ENCODE measurements around the gene MARS1.

The MARS1 gene

GRCh38 chr12:57469296-57470164 lies 18.3 kb upstream of the MARS1 start:
- Histone ChIP-seq H2AFZ (ENCODE audit: low read depth) (no peak overlapping the region), H3K4me2 (no peak overlapping the region), H4K20me1 (ENCODE audit: insufficient read depth) (no peaks in the 10 kb centered on the region), H3K27ac (no peak overlapping the region), H3K36me3 (ENCODE audit: insufficient read depth) (no peaks in the 10 kb centered on the region), H3K9ac (no peak overlapping the region), H3K4me3 (IDR thresholded peaks at IDR 0.05; ENCODE audit: insufficient read depth, low read depth, low read length) (no peak overlapping the region), H3K79me2 (ENCODE audit: insufficient read depth, low read depth) (no peaks in the 10 kb centered on the region), H3K4me1 (ENCODE audit: low read depth, poor library complexity, severe bottlenecking) (no peaks in the 10 kb centered on the region), H3K27me3 (ENCODE audit: insufficient read depth, low read depth) (peaks cover 100% of the 10 kb centered on the region)
- TF ChIP-seq CTCF (conservative IDR thresholded peaks at IDR 0.05; ENCODE audit: low read depth, low read length): no peak

GRCh38 chr12:57470286-57470969 lies 17.4 kb upstream of the MARS1 start:
- Histone ChIP-seq H3K4me2 (no peak overlapping the region), H3K79me2 (ENCODE audit: insufficient read depth, low read depth) (no peaks in the 10 kb centered on the region), H4K20me1 (ENCODE audit: insufficient read depth) (no peaks in the 10 kb centered on the region), H3K27ac (no peak overlapping the region), H3K4me3 (IDR thresholded peaks at IDR 0.05; ENCODE audit: insufficient read depth, low read depth, low read length) (no peak overlapping the region), H3K9ac (no peak overlapping the region), H3K36me3 (ENCODE audit: insufficient read depth) (no peaks in the 10 kb centered on the region), H3K27me3 (ENCODE audit: insufficient read depth, low read depth) (peaks cover 91% of the 10 kb centered on the region), H2AFZ (ENCODE audit: low read depth) (no peak overlapping the region), H3K4me1 (ENCODE audit: low read depth, poor library complexity, severe bottlenecking) (no peaks in the 10 kb centered on the region)
- no peak for TF ChIP-seq CTCF (conservative IDR thresholded peaks at IDR 0.05; ENCODE audit: low read depth, low read length)

GRCh38 chr12:57470970-57471656 lies 16.8 kb upstream of the MARS1 start:
- H3K4me1 ChIP-seq (ENCODE audit: low read depth, poor library complexity, severe bottlenecking): no peaks in the 10 kb centered on the region
- H3K27me3 ChIP-seq (ENCODE audit: insufficient read depth, low read depth): peaks cover 84% of the 10 kb centered on the region
- TF ChIP-seq CTCF (conservative IDR thresholded peaks at IDR 0.05; ENCODE audit: low read depth, low read length): no peak
- no peak overlapping the region for H3K4me2 ChIP-seq
- H3K27ac ChIP-seq: no peak overlapping the region
- no peaks in the 10 kb centered on the region for H4K20me1 ChIP-seq (ENCODE audit: insufficient read depth)
- no peak overlapping the region for H2AFZ ChIP-seq (ENCODE audit: low read depth)
- no peaks in the 10 kb centered on the region for H3K79me2 ChIP-seq (ENCODE audit: insufficient read depth, low read depth)
- H3K4me3 ChIP-seq (IDR thresholded peaks at IDR 0.05; ENCODE audit: insufficient read depth, low read depth, low read length): no peak overlapping the region
- H3K36me3 ChIP-seq (ENCODE audit: insufficient read depth): no peaks in the 10 kb centered on the region
- H3K9ac ChIP-seq: no peak overlapping the region

- Histone ChIP-seq H3K4me2 (no peak overlapping the region), H2AFZ (ENCODE audit: low read depth) (no peak overlapping the region), H3K36me3 (ENCODE audit: insufficient read depth) (no peaks in the 10 kb centered on the region), H3K4me3 (IDR thresholded peaks at IDR 0.05; ENCODE audit: insufficient read depth, low read depth, low read length) (no peak overlapping the region), H3K27me3 (ENCODE audit: insufficient read depth, low read depth) (peaks cover 79% of the 10 kb centered on the region), H3K27ac (no peak overlapping the region), H4K20me1 (ENCODE audit: insufficient read depth) (no peaks in the 10 kb centered on the region), H3K4me1 (ENCODE audit: low read depth, poor library complexity, severe bottlenecking) (no peaks in the 10 kb centered on the region), H3K79me2 (ENCODE audit: insufficient read depth, low read depth) (no peaks in the 10 kb centered on the region), H3K9ac (no peak overlapping the region)
- no peak for TF ChIP-seq CTCF (conservative IDR thresholded peaks at IDR 0.05; ENCODE audit: low read depth, low read length)
Observed at GRCh38 chr12:57471661-57472060, 16.2 kb upstream of the MARS1 start.
